Endometrial microvascular endothelial cells (primary cell): ENCODE measurements around the gene GCNT2. TPM values are rescaled to one million over a fixed set of nuclear protein-coding genes. Genes with fewer than 3 reads are reported as not detected.

Experiments used
- in situ Hi-C: cut with HindIII; loops from 2 replicates; pipeline ENCODE4 v1.10.0; 2017; ENCODE audit warnings: low sequenced_read_pairs, low pct_unique_long_range_greater_than_20kb; ENCODE audit errors: inconsistent ontology term
- total RNA-seq: library from RNA; depleted of rRNA; stranded (reverse); fragments of >200 nt; gene quantifications from one replicate; pipeline ENCODE4 v1.2.3, GENCODE V29; 2015; ENCODE audit errors: inconsistent ontology term

GCNT2 gene
- total RNA-seq, 1 donor from 2014 or later: 30.8 TPM

GRCh38 chr6:10537726-10538125 is 16.6 kb downstream of the GCNT2 start:
- in situ Hi-C loops: no loop called here

- in situ Hi-C loops: no loop called here
Measured at GRCh38 chr6:10540073-10540746, 19.1 kb downstream of the GCNT2 start.

GRCh38 chr6:10541591-10541990 is 20.4 kb downstream of the GCNT2 start:
- in situ Hi-C loops: no loop called here

GRCh38 chr6:10542213-10542612 is 21.1 kb downstream of the GCNT2 start:
- in situ Hi-C loops: no loop called here

- in situ Hi-C loops: no loop called here
Measured at GRCh38 chr6:10543488-10543887, 22.3 kb downstream of the GCNT2 start.

- in situ Hi-C loops: no loop called here
Measured at GRCh38 chr6:10545482-10545881, 24.3 kb downstream of the GCNT2 start.

- in situ Hi-C loops: no loop called here
Measured at GRCh38 chr6:10547809-10548208, 26.7 kb downstream of the GCNT2 start.

GRCh38 chr6:10550764-10551163 is 29.6 kb downstream of the GCNT2 start:
- in situ Hi-C loops: no loop called here

- in situ Hi-C loops: no loop called here
Measured at GRCh38 chr6:10552270-10552810, 31.2 kb downstream of the GCNT2 start.

GRCh38 chr6:10553871-10554270 is 32.7 kb downstream of the GCNT2 start:
- in situ Hi-C loops: no loop called here

GRCh38 chr6:10554826-10555225 is 33.7 kb downstream of the GCNT2 start:
- in situ Hi-C loops: no loop called here

- in situ Hi-C loops: no loop called here
Measured at GRCh38 chr6:10555625-10556309, 34.6 kb downstream of the GCNT2 start.

GRCh38 chr6:10556589-10556988 is 35.4 kb downstream of the GCNT2 start:
- in situ Hi-C loops: no loop called here

- in situ Hi-C loops: no loop called here
Measured at GRCh38 chr6:10556992-10557391, 35.8 kb downstream of the GCNT2 start.

GRCh38 chr6:10557913-10558312 is 36.8 kb downstream of the GCNT2 start:
- in situ Hi-C loops: no loop called here

GRCh38 chr6:10558565-10558964 is 37.4 kb downstream of the GCNT2 start:
- in situ Hi-C loops: no loop called here

GRCh38 chr6:10559522-10560152 is 38.5 kb downstream of the GCNT2 start:
- in situ Hi-C loops: no loop called here

- in situ Hi-C loops: no loop called here
Measured at GRCh38 chr6:10561611-10562199, 40.6 kb downstream of the GCNT2 start.

GRCh38 chr6:10564975-10565673 is 44.0 kb downstream of the GCNT2 start:
- in situ Hi-C loops: no loop called here
